ENCODE data around the gene SLC52A1. TPM values are rescaled to one million over a fixed set of nuclear protein-coding genes. Genes with fewer than 3 reads are reported as not detected.
A peak's percentile ranks its signal among the peaks of the same experiment; 100 is the strongest.

Gene SLC52A1
- total and polyA plus RNA-seq, 10 of the 15 experiments (the other 5 are each of a cell fraction or from before 2014, with no cell fraction given): 0.04 to 0.11 TPM; not detected in 8

DNA sequence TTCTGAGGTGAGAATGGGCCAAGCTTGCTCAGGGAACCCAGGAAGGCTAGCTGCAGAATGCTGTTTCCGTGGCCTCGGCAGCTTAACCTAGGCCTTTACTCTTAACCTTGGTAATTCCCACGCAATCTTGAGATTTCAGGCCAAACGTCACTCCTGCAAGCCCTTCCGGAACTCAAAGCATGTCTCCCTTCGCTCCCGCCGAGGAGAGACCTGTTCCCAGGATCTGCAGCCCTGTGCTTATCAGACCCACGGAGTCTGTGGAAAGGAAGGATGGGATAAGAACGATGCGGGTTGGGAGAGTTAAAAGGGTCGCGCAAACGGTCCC lies 42.5 kb upstream of the SLC52A1 start:
- Histone ChIP-seq H3K36me3 (ENCODE audit: control insufficient read depth in 2 of 2, insufficient read depth in 2 of 2, low read length in 1 of 2) (no peaks in the 10 kb centered on the region), H4K20me1 (ENCODE audit: control insufficient read depth, insufficient read depth) (no peaks in the 10 kb centered on the region), H3K27ac (ENCODE audit: control insufficient read depth, insufficient read depth) (peak overlapping the region; percentile 66), H3K4me2 (ENCODE audit: control insufficient read depth, insufficient read depth) (peak overlapping the region; percentile 56), H3K9me3 (replicated peaks; ENCODE audit: control insufficient read depth, insufficient read depth, low read length) (peaks cover 14% of the 10 kb centered on the region; the same call in 2 of the 3 replicates), H2AFZ (ENCODE audit: control insufficient read depth, low read depth, low read length) (peak overlapping the region; percentile 70), H3K79me2 (ENCODE audit: control insufficient read depth, insufficient read depth, low read length) (peaks cover 2% of the 10 kb centered on the region; the same call in 1 of the 2 replicates), H3K27me3 (replicated peaks in 1 of 2; ENCODE audit: control insufficient read depth in 2 of 2, insufficient read depth in 2 of 2, low read length in 1 of 2) (no peaks in the 10 kb centered on the region), H3K4me1 (ENCODE audit: control insufficient read depth, insufficient read depth, low read length) (peaks cover 3% of the 10 kb centered on the region), H3K9ac (ENCODE audit: control insufficient read depth, insufficient read depth, low read length) (peak overlapping the region; percentile 72), H3K4me3 (peak overlapping the region; percentile 67; the same call in 1 of the 2 replicates)
- POLR2A ChIA-PET: interaction anchor here (1.3 to 1.5 kb wide), 3 partner anchors 79 to 150 kb away, joined by 3 to 4 read pairs (median 3); partner anchors contain the start of gene SPAG7
- DNase-seq (ENCODE audit: low read depth, low spot score) (no peak), FAIRE-seq (no peak), ATAC-seq (no peak)
- BruUV-seq (replicated peaks): TSS peak; percentile 89
- SMC1A ChIA-PET (ENCODE audit: uncharacterized antibody, unreplicated experiment): interaction anchor here (1.3 to 3.3 kb wide), 2 partner anchors 17 to 35 kb away, joined by 4 to 15 read pairs; partner anchors contain the start of gene ZNF232
- TF ChIP-seq, protein P1, sequence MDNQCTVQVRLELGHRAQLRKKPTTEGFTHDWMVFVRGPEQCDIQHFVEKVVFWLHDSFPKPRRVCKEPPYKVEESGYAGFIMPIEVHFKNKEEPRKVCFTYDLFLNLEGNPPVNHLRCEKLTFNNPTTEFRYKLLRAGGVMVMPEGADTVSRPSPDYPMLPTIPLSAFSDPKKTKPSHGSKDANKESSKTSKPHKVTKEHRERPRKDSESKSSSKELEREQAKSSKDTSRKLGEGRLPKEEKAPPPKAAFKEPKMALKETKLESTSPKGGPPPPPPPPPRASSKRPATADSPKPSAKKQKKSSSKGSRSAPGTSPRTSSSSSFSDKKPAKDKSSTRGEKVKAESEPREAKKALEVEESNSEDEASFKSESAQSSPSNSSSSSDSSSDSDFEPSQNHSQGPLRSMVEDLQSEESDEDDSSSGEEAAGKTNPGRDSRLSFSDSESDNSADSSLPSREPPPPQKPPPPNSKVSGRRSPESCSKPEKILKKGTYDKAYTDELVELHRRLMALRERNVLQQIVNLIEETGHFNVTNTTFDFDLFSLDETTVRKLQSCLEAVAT (IDR thresholded peaks at IDR 0.05): no peak; the same call in 1 of the 2 replicates
- TF ChIP-seq WRNIP1 (IDR thresholded peaks at IDR 0.05; ENCODE audit: borderline replicate concordance, low read depth, low read length) (no peak), E2F4 (IDR thresholded peaks at IDR 0.05; ENCODE audit: low read depth, low read length) (no peak), CBX3 (IDR thresholded peaks at IDR 0.05; ENCODE audit: borderline replicate concordance, low read depth) (no peak), ETV6 (conservative IDR thresholded peaks at IDR 0.05 in 1 of 2, IDR thresholded peaks at IDR 0.05 in 1 of 2; ENCODE audit: borderline replicate concordance in 1 of 2, low read depth in 1 of 2) (no peak), GATAD2B (conservative IDR thresholded peaks at IDR 0.05; ENCODE audit: low read depth) (no peak), MYB (IDR thresholded peaks at IDR 0.05; ENCODE audit: borderline replicate concordance, low read depth, low read length) (no peak), GABPA (IDR thresholded peaks at IDR 0.05; ENCODE audit: low read depth) (no peak), ZNF207 (IDR thresholded peaks at IDR 0.05; ENCODE audit: borderline replicate concordance) (no peak), MTA3 (IDR thresholded peaks at IDR 0.05; ENCODE audit: borderline replicate concordance, low read length) (no peak), RAD51 (IDR thresholded peaks at IDR 0.05) (no peak), DPF2 (IDR thresholded peaks at IDR 0.05) (no peak), TCF12 (IDR thresholded peaks at IDR 0.05; ENCODE audit: low read depth, low read length) (no peak), POLR2AphosphoS5 (IDR thresholded peaks at IDR 0.05; ENCODE audit: low read length) (no peak), JUND (IDR thresholded peaks at IDR 0.05; ENCODE audit: low read depth, low read length) (no peak), FOS (IDR thresholded peaks at IDR 0.05; ENCODE audit: borderline replicate concordance, extremely low read depth, insufficient read length) (no peak), ZNF217 (IDR thresholded peaks at IDR 0.05) (no peak), NR2C2 (IDR thresholded peaks at IDR 0.05; ENCODE audit: borderline replicate concordance, control insufficient read depth, insufficient read length, low read depth) (no peak), TBL1XR1 (IDR thresholded peaks at IDR 0.05; ENCODE audit: low read depth, low read length) (no peak)
- TF ChIP-seq, protein P2, sequence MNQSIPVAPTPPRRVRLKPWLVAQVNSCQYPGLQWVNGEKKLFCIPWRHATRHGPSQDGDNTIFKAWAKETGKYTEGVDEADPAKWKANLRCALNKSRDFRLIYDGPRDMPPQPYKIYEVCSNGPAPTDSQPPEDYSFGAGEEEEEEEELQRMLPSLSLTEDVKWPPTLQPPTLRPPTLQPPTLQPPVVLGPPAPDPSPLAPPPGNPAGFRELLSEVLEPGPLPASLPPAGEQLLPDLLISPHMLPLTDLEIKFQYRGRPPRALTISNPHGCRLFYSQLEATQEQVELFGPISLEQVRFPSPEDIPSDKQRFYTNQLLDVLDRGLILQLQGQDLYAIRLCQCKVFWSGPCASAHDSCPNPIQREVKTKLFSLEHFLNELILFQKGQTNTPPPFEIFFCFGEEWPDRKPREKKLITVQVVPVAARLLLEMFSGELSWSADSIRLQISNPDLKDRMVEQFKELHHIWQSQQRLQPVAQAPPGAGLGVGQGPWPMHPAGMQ (IDR thresholded peaks at IDR 0.05; ENCODE audit: borderline replicate concordance): no peak
- in situ Hi-C loops (cut with MboI): no loop called here
- WGBS (ENCODE audit: insufficient coverage, insufficient replicate concordance, low lambda C conversion rate, missing lambda C conversion rate): 61% methylated on average over 14 of the region's 14 CpGs
- RAD21 ChIA-PET (ENCODE audit: unreplicated experiment): no interaction called here
- intact Hi-C loops (cut with micrococcal nuclease; ENCODE audit: unreplicated experiment): loop anchor here (2.0 to 5.0 kb wide), 2 partner anchors 113 to 160 kb away; partner anchors contain the start of gene ZNF594
- CTCF ChIA-PET: interaction anchor here (2.6 kb wide), 1 partner anchor 33 kb away, joined by 13 read pairs; the partner anchor contains the start of gene ZNF232
